Measurements from ENCODE around the gene HOPX. TPM values are rescaled to one million over a fixed set of nuclear protein-coding genes. Genes with fewer than 3 reads are reported as not detected.
"Not testable (repeated sequence)": the region's sequence is repeated elsewhere in the genome, so short reads cannot be mapped to it uniquely, and the experiment has no call there.

Gene HOPX
- total RNA-seq, 1 donor from 2014 or later, result 42.1 TPM

- H3K27ac Mint-ChIP-seq, result no peak overlapping the region
- H3K9me3 Mint-ChIP-seq, result no peaks in the 10 kb centered on the region
- TF ChIP-seq CTCF (conservative IDR thresholded peaks at IDR 0.05), result no peak
- H3K4me3 Mint-ChIP-seq, result no peak overlapping the region
- H3K36me3 Mint-ChIP-seq, result no peaks in the 10 kb centered on the region
- H3K4me1 Mint-ChIP-seq (ENCODE audit: unreplicated experiment), result peaks cover 2% of the 10 kb centered on the region
- DNase-seq (ENCODE audit: extremely low spot score, unreplicated experiment), result no peak
- no peaks in the 10 kb centered on the region for H3K27me3 Mint-ChIP-seq
These were observed 22.3 kb upstream of the HOPX start for GRCh38 chr4:56703378-56703777.

GRCh38 chr4:56701644-56702043 is 20.5 kb upstream of the HOPX start:
- no peak for DNase-seq (ENCODE audit: extremely low spot score, unreplicated experiment)
- no peak overlapping the region for H3K27ac Mint-ChIP-seq
- H3K4me3 Mint-ChIP-seq, result no peak overlapping the region
- TF ChIP-seq CTCF (conservative IDR thresholded peaks at IDR 0.05), result no peak
- peaks cover 9% of the 10 kb centered on the region for H3K4me1 Mint-ChIP-seq (ENCODE audit: unreplicated experiment)
- no peaks in the 10 kb centered on the region for H3K9me3 Mint-ChIP-seq
- H3K36me3 Mint-ChIP-seq, result no peaks in the 10 kb centered on the region
- no peaks in the 10 kb centered on the region for H3K27me3 Mint-ChIP-seq

GRCh38 chr4:56701161-56701480 is 20.0 kb upstream of the HOPX start:
- no peak for TF ChIP-seq CTCF (conservative IDR thresholded peaks at IDR 0.05)
- H3K36me3 Mint-ChIP-seq, result no peaks in the 10 kb centered on the region
- no peaks in the 10 kb centered on the region for H3K27me3 Mint-ChIP-seq
- no peak for DNase-seq (ENCODE audit: extremely low spot score, unreplicated experiment)
- no peak overlapping the region for H3K4me3 Mint-ChIP-seq
- H3K4me1 Mint-ChIP-seq (ENCODE audit: unreplicated experiment), result peaks cover 9% of the 10 kb centered on the region
- H3K27ac Mint-ChIP-seq, result no peak overlapping the region
- H3K9me3 Mint-ChIP-seq, result no peaks in the 10 kb centered on the region

GRCh38 chr4:56699537-56700105 is 18.5 kb upstream of the HOPX start:
- no peaks in the 10 kb centered on the region for H3K9me3 Mint-ChIP-seq
- TF ChIP-seq CTCF (conservative IDR thresholded peaks at IDR 0.05), result no peak
- H3K36me3 Mint-ChIP-seq, result no peaks in the 10 kb centered on the region
- DNase-seq (ENCODE audit: extremely low spot score, unreplicated experiment), result no peak
- H3K4me3 Mint-ChIP-seq, result no peak overlapping the region
- no peak overlapping the region for H3K27ac Mint-ChIP-seq
- H3K4me1 Mint-ChIP-seq (ENCODE audit: unreplicated experiment), result peaks cover 9% of the 10 kb centered on the region
- no peaks in the 10 kb centered on the region for H3K27me3 Mint-ChIP-seq

- peaks cover 9% of the 10 kb centered on the region for H3K4me1 Mint-ChIP-seq (ENCODE audit: unreplicated experiment)
- H3K36me3 Mint-ChIP-seq, result no peaks in the 10 kb centered on the region
- no peaks in the 10 kb centered on the region for H3K9me3 Mint-ChIP-seq
- no peaks in the 10 kb centered on the region for H3K27me3 Mint-ChIP-seq
- no peak for TF ChIP-seq CTCF (conservative IDR thresholded peaks at IDR 0.05)
- DNase-seq (ENCODE audit: extremely low spot score, unreplicated experiment), result no peak
- peak overlapping the region; percentile 4 for H3K4me3 Mint-ChIP-seq
- H3K27ac Mint-ChIP-seq, result peak overlapping the region; percentile 83
These were observed 17.2 kb upstream of the HOPX start for GRCh38 chr4:56698329-56698728.

- H3K27me3 Mint-ChIP-seq, result no peaks in the 10 kb centered on the region
- no peak for TF ChIP-seq CTCF (conservative IDR thresholded peaks at IDR 0.05)
- H3K9me3 Mint-ChIP-seq, result no peaks in the 10 kb centered on the region
- no peak for DNase-seq (ENCODE audit: extremely low spot score, unreplicated experiment)
- no peaks in the 10 kb centered on the region for H3K36me3 Mint-ChIP-seq
- H3K4me3 Mint-ChIP-seq, result no peak overlapping the region
- peak overlapping the region; percentile 95 for H3K27ac Mint-ChIP-seq
- peaks cover 13% of the 10 kb centered on the region for H3K4me1 Mint-ChIP-seq (ENCODE audit: unreplicated experiment)
These were observed 15.0 kb upstream of the HOPX start for GRCh38 chr4:56696056-56696455.

GRCh38 chr4:56693476-56693875 is 12.4 kb upstream of the HOPX start:
- not testable (repeated sequence) for H3K4me3 Mint-ChIP-seq; H3K27ac Mint-ChIP-seq; H3K27me3 Mint-ChIP-seq; DNase-seq (ENCODE audit: extremely low spot score, unreplicated experiment); H3K9me3 Mint-ChIP-seq; H3K36me3 Mint-ChIP-seq
- peaks cover 19% of the 10 kb centered on the region for H3K4me1 Mint-ChIP-seq (ENCODE audit: unreplicated experiment)

Data from type B pancreatic cell (in vitro differentiated cells).